Measurements from ENCODE around the gene HIPK3. TPM values are rescaled to one million over a fixed set of nuclear protein-coding genes. Genes with fewer than 3 reads are reported as not detected.

Gene HIPK3
- total RNA-seq, 2 donors from 2014 or later = 24.4 to 31.2 TPM

DNA sequence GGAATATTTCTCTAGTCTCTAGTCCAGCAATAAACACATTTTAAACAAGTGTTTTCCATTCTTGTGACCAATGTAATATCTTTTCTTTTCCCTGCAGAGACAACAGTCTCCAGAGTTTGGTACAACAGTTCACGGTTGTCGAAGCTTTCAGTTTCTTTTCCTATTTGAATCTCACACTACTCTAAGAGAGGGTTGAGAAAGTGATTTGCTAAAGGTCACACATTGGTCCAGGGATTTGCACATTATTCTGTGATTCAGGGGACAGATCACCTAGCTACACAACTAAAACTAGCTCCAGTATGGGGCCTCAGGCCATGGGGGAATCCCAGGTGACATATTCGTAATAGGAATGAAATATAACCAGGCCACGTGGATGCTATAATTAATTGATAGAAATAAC lies 132.5 kb downstream of the HIPK3 start:
- Mint-ChIP-seq H3K36me3 (no peaks in the 10 kb centered on the region), H3K9me3 (no peaks in the 10 kb centered on the region), H3K27ac (no peak overlapping the region)
- ATAC-seq (no peak), DNase-seq (ENCODE audit: low spot score in 2 of 2) (no peak)

GRCh38 chr11:33390944-33391892 lies 134.0 kb downstream of the HIPK3 start:
- no peaks in the 10 kb centered on the region for H3K9me3 Mint-ChIP-seq
- ATAC-seq = no peak
- no peak for DNase-seq (ENCODE audit: low spot score in 2 of 2)
- no peak overlapping the region for H3K27ac Mint-ChIP-seq
- no peaks in the 10 kb centered on the region for H3K36me3 Mint-ChIP-seq

GRCh38 chr11:33391893-33392251 lies 134.7 kb downstream of the HIPK3 start:
- ATAC-seq (no peak), DNase-seq (ENCODE audit: low spot score in 2 of 2) (no peak)
- no peak overlapping the region for H3K27ac Mint-ChIP-seq
- H3K36me3 Mint-ChIP-seq = no peaks in the 10 kb centered on the region
- no peaks in the 10 kb centered on the region for H3K9me3 Mint-ChIP-seq

- Mint-ChIP-seq H3K9me3 (no peaks in the 10 kb centered on the region), H3K27ac (no peak overlapping the region), H3K36me3 (no peaks in the 10 kb centered on the region)
- no peak for DNase-seq (ENCODE audit: low spot score in 2 of 2)
- ATAC-seq = no peak
Observed at GRCh38 chr11:33394431-33395109, 137.4 kb downstream of the HIPK3 start.

DNA sequence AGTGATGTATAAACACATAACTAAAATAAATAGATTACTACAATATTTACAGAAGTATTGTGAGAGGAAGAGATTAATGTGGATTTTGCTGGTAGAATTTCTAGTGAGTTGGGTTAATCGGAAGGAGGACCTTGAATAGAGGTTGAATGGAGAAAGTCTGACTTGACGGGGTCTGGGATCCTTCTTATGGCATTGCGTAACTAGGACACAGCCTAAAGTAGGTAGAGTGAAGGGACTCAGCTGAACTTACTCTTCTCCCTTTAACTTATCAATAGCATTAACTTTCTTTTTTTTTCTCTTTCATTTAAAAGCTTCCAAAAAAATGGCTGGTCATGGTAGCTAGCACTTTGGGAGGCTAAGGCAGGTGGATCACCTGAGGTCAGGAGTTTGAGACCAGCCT lies 139.2 kb downstream of the HIPK3 start:
- Mint-ChIP-seq H3K36me3 (no peaks in the 10 kb centered on the region), H3K27ac (no peak overlapping the region), H3K9me3 (no peaks in the 10 kb centered on the region)
- DNase-seq (ENCODE audit: low spot score in 2 of 2) (no peak), ATAC-seq (no peak)

DNA sequence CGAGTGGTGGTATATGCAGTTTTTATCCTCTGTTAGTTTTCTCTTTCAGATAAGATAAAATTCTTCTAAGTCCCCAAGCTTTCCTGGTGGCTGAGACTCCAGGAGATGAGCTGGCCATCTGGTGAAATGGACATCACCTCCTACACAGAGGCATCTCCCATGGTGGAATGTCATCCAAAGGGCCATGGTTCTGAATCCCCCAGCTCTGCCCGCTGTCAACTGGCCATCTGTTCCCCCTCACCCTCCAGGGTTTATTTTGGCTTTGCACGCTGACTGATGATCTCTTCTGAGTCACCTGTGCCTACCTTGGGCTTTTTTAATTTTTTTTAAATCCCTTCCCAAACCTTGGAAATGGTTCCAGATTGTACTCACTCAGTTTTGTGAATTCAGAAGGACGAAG lies 142.2 kb downstream of the HIPK3 start:
- Mint-ChIP-seq H3K9me3 (no peaks in the 10 kb centered on the region), H3K36me3 (no peaks in the 10 kb centered on the region), H3K27ac (no peak overlapping the region)
- DNase-seq (ENCODE audit: low spot score in 2 of 2) (no peak), ATAC-seq (no peak)

- ATAC-seq = no peak
- Mint-ChIP-seq H3K9me3 (no peaks in the 10 kb centered on the region), H3K27ac (peak overlapping the region in 1 of 2 donors; percentile 33), H3K36me3 (no peaks in the 10 kb centered on the region)
- DNase-seq (ENCODE audit: low spot score in 2 of 2) = no peak
Observed at GRCh38 chr11:33402066-33402465, 144.9 kb downstream of the HIPK3 start.

- no peak for DNase-seq (ENCODE audit: low spot score in 2 of 2)
Observed at GRCh38 chr11:33403344-33403743, 146.2 kb downstream of the HIPK3 start.

DNA sequence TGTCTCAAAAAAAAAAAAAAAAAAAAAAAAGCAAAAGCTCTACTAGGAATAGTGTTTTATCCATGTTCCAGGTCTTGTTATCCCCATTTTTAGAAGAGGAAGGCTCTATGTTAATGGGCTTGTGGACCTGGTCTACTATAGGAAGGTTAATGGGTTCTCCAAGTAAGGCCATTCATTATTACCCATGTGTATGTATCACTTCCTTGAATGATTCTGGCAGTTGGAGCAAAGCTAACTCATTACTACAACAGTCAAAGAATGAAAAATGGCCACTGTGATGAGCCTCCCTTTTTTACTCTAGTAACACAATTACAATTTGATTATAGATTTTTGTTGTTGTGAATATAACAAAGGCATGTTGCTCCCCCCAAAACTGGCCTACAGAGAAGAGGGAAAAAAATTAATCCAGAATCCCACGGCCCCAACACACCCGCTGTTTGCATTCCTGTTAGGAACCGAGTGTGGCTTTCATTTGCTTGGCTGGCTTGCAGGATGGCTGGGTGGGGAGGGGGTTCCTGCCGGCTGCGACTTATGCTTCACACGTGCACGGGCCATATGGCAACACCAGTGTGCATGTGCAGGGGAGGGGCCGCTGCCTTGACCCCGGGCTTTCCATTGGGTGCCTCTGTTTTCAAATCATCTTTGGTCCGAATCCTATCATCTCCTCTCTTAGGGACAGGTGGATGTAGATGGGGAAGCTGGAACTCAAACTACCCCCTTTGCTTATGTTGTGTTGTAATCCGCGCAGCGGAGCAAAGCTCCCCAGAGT lies 148.8 kb downstream of the HIPK3 start:
- Mint-ChIP-seq H3K9me3 (no peaks in the 10 kb centered on the region), H3K36me3 (no peaks in the 10 kb centered on the region), H3K27ac (no peak overlapping the region)
- no peak for DNase-seq (ENCODE audit: low spot score in 2 of 2)
- ATAC-seq = no peak

More at GRCh38 chr11:33403344-33403743, 146.2 kb downstream of the HIPK3 start:
- H3K36me3 Mint-ChIP-seq = no peaks in the 10 kb centered on the region
- no peak for ATAC-seq
- no peaks in the 10 kb centered on the region for H3K9me3 Mint-ChIP-seq
- H3K27ac Mint-ChIP-seq = no peak overlapping the region

Other genes with a start within 250 kb of the HIPK3 start
- gene DEPDC7, start 241.5 kb upstream of the HIPK3 start, total RNA-seq = 1 to 10 TPM in 1 of 2 donors, under 1 TPM in 1; 0.47 to 5.5 TPM
- gene TCP11L1, start 217.8 kb upstream of the HIPK3 start, total RNA-seq = 10 to 100 TPM in 1 of 2 donors, 1 to 10 TPM in 1; 8.9 to 14.2 TPM
- 10 to 100 TPM; 19.1 to 33.1 TPM for gene CSTF3, start 95.9 kb upstream of the HIPK3 start, total RNA-seq
- gene KIAA1549L, start 118.7 kb downstream of the HIPK3 start, total RNA-seq = not detected